Muscle of back (tissue), 11 donors: ENCODE data around the gene LENG9. TPM values are rescaled to one million over a fixed set of nuclear protein-coding genes. Genes with fewer than 3 reads are reported as not detected.

Experiments used
- DNase-seq, 3 donors: peaks; one replicate each; pipeline versions ENCODE4 v3.0.0 to v3.0.0-alpha.2; 2013
- polyA plus RNA-seq, 10 donors: library from polyadenylated mRNA; unstranded; fragments of 120-200 nt; gene quantifications; one replicate each; pipeline ENCODE4 v1.2.1, GENCODE V29; 2013; ENCODE audit not compliant: insufficient read length in 10 of 10

Gene LENG9
- polyA plus RNA-seq, 10 donors, result 0.94 to 2.6 (median 1.6) TPM

DNA sequence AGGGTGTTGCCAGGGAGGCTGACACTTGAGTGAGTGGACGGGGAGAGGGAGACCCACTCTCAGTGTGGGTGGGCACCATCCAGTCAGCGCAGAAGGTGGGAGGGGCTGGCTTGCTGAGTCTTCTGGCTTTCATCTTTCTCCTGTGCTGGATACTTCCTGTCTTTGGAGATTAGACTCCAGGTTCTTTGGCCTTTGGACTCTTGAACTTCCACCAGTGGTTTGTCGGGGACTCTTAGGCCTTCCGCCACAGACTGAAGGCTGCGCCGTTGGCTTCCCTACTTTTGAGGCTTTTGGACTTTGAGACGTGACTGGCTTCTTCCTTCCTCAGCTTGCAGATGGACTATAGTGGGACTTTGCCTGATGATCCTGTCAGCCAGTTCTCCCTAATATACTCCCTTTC, 18.8 kb downstream of the LENG9 start:
- DNase-seq, result no peak

DNA sequence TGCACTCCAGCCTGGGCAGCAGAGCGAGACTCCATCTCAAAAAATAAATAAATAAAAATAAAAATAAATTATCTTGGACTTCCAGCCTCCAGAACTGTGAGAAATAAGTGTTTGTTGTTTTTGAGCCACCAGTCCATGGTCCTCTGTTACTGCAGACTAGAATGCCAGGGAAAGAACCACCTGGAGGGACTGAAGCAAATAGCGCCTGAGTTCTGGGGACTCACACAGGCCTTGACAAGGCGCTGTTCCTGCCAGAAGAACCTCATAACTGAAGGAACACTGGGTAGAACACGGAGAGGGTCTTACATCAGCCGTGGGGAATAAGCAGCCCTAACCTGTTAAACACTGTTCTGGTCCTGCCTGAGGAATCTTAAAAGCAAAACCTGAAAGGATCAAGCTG, 22.9 kb downstream of the LENG9 start:
- no peak for DNase-seq

DNA sequence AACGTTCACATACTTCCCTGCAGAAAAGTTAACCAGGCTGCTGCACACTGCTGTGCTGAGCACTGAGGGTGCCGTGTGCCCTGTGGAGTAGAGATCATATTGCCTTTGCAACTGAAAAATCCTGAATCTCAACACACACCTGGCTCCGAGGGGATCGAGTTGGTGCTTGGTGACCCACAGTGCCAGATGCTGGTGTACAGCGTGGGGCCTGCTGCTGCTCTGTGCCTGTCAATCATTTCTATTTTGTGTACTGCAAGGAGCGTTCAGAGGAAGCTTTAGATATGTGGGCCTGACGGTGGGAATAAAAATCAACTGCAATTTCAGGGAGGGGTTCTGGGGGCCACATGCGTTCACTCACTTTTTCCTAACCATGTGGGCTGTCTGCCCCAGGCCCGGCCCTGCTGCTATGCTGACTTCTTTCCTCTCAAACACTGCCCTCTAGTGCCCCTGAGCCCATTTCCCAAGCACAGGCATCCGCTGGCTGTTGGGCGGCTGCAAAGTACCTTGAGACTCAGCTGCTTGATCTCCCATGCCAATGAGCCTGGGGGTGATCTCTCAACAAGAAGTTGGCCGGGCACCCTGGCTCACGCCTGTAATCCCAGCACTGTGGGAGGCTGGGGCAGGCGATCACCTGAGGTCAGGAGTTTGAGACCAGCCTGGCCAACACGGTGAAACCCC, 24.3 kb downstream of the LENG9 start:
- DNase-seq, result peak in 2 of 3 donors; percentile 31 to 47

DNA sequence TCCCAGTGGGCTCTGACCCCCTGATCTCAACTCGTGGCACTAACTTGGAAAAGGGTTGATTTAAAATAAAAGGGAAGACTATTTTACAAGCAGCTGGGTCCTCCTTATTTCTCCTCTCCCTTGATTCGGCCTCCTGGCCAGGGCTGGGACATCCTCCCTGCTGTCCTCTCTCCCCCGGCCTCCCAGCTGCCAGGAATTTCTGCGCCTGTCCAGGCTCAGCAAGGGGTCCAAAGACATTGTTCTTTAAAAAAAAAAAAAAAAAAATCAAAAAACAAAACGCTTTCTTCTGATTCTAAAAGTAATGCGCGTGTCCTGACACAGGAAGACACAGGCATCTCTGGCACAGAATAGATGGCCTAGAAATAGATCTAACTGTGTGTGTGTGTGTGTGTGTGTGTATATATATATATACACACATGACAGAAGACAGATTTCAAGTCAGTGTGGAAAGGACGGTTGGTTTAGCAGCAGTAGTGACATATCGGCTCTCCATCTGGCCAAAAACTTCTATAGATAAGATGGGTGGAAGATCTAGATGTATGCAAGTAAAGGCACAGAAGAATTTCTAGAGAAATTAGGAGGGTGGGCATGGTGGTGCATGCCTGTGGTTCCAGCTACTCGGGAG, 26.8 kb downstream of the LENG9 start:
- DNase-seq, result peak in 1 of 3 donors; percentile 65

GRCh38 chr19:54436031-54436523, 27.5 kb downstream of the LENG9 start:
- DNase-seq, result peak in 1 of 3 donors; percentile 57

GRCh38 chr19:54435551-54436016, 28.0 kb downstream of the LENG9 start:
- DNase-seq, result no peak

DNA sequence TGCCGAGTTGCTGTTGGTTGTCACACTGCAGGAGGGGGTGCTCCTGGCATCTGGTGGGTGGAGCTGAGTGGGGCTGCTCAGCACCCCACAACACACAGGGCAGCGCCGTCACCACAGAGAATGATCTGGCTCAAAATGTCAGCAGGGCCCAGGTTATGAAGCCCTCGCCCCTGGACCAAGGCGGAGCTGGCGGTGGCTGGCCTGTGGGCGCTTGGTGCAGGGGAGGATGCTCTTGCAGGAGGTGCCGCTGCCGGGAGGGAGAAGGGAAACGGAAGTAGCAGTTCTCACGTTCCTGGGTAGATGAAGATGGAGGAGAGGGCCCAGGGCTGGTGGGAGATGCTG, 28.7 kb downstream of the LENG9 start:
- no peak for DNase-seq

DNA sequence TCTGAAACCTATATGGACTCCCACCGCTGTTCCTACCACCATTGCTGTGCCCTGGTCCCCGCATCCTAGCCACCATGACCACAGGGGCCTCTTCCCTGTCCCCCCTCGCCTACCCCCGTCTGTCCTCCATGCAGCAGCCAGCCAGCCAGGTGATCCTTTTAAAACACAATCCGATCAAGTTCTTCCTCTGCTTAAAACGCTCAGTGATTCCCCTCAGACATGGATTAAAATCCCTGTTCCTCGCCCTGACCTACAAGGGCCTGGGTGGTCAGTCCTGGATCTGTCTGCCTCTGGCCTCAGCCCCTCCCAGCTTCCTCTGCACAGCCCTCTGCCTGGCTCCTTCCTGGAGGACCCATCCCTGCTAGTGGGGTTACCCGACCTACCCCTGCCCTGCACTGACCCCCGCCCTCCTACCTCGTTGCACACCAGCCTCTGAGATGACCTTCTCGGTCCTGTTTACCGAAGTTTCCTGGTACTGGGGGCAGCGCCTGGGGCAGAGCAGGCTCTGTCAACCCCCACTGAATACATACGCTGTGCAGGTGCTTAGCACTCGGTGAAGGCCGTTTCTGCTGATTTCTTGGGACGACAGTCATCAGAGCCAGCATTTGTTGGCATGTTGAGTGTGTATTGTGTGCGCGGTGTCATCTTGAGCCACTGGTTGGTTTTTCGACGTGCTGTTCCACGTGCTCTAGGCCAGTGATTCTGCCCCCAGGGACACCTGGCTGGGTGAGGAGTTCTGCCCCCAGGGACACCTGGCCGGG, 29.3 kb downstream of the LENG9 start:
- DNase-seq, result no peak

GRCh38 chr19:54433697-54434096, 29.9 kb downstream of the LENG9 start:
- no peak for DNase-seq

GRCh38 chr19:54432144-54432738, 31.3 kb downstream of the LENG9 start:
- no peak for DNase-seq

DNA sequence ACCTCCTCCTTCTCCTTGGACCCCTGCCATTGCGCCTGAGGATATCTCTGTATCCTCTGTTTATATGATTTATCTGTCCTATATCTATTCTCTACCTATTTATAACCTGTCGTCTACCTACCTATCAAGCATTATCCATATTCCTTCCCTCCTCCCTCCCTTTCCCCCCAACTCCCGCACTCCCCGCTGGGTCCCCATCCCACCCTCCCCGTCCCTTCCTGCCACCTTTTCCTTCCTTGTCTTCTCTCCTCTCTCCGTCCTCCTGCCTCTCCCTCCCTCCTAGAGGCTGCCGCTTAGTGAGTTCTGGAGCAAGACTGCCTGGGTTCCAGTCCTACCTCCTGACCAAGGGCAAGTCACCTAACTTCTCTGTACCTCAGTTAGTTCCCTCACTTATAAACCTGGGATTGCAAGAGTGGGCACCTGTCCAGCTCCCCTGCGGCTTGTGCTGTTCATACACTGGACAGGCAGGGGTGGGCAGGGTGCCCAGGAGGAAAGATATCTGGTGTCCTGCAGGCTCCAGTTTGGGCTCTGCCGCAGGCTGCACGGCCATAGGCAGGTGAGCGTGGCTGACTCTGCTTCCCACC, 32.2 kb downstream of the LENG9 start:
- peak in 1 of 3 donors; percentile 30 for DNase-seq

- peak in 2 of 3 donors; percentile 53 to 75 for DNase-seq
Measured at GRCh38 chr19:54430306-54431254, 33.0 kb downstream of the LENG9 start.

DNA sequence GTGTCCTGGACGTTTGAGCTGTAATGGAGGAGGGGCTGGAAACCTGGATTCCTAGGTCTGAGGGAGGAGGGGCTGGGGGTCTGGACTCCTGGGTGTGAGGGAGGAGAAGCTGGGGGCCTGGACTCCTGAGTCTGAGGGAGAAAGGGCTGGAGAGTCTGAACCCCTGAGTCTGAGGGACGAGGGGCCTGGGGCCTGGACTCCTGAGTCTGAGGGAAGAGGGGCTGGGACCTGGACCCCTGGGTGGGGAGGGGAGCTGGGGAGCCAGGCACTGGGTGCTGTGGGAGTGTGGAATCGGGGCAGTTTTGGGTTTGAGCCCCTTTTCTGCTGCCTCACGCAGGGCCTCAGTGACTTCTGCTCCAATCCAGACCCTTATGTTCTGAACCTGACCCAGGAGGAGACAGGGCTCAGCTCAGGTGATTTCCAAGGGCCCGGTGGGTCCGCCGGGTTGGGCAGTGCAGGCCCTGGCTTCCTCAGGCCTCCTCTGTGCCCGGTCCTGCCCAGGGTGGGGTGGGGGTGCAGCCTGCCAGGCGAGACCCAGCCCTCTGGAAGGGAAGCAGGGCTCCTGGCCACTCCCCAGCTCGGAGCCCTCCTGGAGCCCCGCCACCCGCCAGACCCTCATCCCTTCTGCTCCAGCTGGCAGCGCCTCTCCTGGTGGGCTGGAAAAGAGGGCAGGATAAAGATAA, 33.9 kb downstream of the LENG9 start:
- peak in 1 of 3 donors; percentile 14 for DNase-seq

- DNase-seq, result peak in 1 of 3 donors; percentile 41
Measured at GRCh38 chr19:54429176-54429495, 34.4 kb downstream of the LENG9 start.

DNA sequence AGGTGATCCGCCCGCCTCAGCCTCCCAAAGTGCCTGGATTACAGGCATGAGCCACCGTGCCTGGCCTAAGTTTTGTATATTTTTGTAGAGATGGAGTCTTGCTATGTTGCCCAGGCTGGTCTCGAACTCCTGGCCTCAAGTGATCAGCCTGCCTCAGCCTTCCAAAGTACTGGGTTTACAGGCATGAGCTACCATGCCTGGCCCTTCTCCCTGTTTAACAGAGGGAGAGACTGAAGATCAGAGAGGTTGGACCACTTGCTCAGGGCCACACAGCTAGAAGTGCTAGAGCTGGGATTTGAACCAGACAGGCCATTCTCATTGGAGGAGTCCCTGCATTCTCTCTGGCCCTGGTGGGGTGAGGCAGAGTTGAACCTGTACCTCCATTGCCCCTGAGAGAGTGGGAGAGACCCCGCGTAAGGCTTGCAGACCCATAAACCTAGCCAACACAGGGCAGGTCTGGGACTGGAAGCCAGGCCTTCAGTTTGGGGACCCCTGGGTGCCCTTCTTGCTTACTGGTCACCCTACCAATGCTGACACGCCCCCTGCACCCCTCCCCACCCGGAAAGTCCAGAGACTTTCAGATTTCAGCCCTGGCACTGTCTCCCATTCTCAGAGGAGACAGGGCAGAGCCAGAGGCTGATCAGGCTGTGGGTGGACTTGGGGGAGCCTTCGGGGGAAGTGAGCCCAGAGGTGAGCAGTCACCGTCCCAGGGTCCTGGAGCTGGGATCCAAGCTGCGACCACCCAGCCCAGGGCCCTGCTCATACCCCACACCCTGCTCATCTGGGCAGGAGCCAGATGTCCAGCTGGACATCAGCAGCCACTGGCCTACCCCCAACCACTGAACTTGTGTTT, 35.0 kb downstream of the LENG9 start:
- DNase-seq, result peak in 1 of 3 donors; percentile 20

- DNase-seq, result no peak
Measured at GRCh38 chr19:54427586-54427985, 36.0 kb downstream of the LENG9 start.

DNA sequence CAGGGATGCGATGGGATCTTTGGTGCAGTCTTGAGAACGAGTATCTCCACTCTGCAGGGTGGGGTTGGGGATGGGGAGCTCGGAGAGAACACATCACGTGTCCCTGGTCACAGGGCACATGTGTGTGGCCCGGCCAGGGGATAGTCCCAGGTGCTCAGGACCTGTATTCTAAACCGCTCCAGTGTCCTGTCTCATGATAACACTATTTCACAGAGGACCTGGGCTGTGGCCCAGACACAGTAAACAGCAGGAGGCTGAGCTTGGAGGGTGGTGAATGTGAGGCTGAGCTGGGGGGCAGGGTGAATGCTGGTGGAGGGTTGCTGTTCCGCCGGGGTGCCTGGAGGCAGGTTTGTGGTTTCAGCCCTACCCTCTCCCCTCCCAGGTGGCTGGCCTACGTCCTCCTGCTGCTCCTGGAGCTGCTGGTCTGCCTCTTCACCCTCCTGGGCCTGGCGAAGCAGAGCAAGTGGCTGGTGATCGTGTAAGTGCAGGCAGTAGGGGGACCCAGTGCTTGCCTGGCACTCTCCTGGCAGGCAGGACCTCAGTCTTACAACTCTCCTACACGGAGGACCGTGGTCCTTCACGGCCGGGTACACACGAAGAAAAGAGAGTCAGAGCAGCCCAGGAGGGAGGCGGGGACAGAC, 37.2 kb downstream of the LENG9 start:
- DNase-seq, result no peak

- no peak for DNase-seq
Measured at GRCh38 chr19:54425382-54425723, 38.2 kb downstream of the LENG9 start.
